Retinal pigment epithelial cell (primary cell): ENCODE data around the gene HCN4.

Experiments used
- DNase-seq: peaks from one replicate; pipeline ENCODE4 v3.0.0-alpha.2; 2010; ENCODE audit warnings: low read depth
- H3K4me3 ChIP-seq: 2 replicates; pipeline ENCODE4 v1.5.1; 2011; ENCODE audit warnings: mild to moderate bottlenecking, low read length, control low read depth, moderate library complexity
- CTCF ChIP-seq: conservative IDR thresholded peaks from 2 replicates; pipeline ENCODE4 v1.5.1; 2011; ENCODE audit warnings: low read depth, low read length, control low read depth, inconsistent platforms

The HCN4 gene

DNA sequence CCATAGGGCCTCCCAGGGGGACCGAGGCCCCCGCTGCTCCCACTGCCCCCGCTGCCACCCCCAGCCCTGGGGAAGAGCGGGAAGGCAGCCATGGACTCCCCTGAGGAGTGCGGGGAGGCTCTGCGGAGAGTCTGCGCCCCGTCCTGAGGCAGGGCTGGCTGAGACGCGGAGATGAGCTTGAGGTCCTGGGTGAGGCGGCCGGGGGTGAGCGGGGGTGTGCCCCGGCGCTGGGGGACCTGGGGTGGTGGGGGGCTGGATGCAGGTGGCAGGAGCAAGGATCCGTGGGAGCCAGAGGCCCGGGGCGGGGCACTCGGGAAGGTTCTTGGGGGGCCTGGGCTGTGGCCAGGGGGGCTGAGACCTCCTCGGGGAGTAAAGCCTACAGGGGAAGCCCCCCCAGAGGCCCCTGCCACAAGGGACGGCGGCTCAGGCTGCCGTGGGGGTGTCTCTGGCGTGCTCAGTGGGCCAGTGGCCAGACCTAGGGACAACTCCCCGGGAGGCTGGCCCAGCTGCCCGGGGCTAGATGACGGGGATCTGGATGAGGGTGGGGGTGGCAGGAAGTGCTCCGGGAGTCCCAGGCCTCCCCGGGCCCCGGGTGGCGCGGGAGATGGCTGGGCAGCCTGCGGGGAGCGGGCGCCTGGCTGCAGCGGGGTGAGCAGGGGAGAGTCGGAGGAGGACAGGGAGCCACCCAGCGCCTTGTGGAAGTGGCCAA, 45.9 kb downstream of the HCN4 start:
- no peak for DNase-seq
- no peak overlapping the region for H3K4me3 ChIP-seq

DNA sequence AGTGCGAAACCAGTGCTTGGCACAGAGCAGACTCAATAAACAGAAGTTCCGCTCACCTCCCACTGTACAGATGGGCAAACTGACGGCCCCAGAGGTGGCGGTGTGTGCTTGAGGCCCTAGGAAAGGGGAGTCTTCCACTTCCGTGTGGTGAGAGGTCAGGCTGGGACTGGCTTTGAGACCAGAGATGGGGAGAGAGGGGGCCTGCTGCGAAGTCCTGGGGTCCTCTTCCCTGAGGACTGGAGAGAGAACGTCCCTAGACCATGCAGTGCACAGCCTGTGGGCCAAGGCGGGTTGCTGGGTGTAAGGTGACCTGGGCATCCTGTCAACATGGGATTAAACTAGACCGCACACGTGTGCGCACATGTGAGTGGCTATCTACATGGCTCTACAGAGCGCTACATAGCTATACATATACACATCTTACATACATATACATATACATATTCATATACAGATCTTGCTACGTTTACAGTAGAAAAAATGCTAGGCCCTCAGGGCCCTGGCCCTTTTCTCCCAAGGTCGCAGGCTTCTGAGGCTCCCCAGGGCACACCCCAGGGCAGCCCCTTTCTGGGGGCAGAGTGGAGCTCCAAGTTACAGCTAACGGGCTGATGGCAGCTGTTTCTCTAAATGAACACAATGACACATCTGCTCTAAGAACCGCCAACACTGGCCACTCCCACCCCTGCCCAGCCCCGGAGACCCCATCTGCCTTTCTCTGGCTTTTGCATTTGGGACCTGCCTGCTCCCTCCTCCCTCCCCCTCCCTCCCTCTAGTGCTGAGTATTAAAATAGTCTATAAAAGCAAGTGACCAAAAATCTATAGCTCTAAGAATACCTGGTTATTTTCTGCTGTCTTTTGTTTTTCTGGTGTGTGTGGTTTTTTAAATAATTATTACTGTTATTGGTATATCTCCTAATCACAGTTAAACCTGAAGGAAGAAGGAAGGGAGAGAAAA, 47.0 kb downstream of the HCN4 start:
- no peak overlapping the region for H3K4me3 ChIP-seq
- DNase-seq = no peak
- TF ChIP-seq CTCF = no peak

More for the DNA sequence above, 45.9 kb downstream of the HCN4 start:
- no peak for TF ChIP-seq CTCF

DNA sequence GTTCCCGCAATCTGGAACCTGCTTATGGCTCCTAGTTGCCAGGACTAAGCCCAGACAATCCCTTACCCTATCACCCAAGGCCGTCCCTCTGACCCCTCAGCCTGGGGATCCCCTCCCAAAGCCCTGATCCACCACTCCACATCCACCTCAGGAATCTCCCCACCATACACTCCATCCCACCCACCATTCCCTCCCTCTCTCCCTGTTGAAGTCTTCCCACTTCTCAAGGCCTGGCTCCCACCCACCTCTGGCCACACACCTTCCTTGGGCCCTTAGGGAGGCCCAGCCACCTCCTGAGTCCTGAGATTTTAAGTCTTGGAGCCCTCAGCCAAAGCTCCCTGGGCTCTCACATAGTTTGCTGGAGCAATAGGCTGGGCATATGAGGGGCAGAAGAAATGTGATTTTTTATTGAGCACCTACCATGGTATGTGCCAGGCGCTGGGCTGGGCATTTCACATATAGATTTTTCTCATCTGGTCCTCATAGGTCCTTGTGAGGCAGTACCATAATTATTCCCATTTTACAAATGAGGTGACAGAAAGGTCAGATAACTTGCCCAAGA, 48.1 kb downstream of the HCN4 start:
- DNase-seq = no peak
- no peak for TF ChIP-seq CTCF
- no peak overlapping the region for H3K4me3 ChIP-seq

DNA sequence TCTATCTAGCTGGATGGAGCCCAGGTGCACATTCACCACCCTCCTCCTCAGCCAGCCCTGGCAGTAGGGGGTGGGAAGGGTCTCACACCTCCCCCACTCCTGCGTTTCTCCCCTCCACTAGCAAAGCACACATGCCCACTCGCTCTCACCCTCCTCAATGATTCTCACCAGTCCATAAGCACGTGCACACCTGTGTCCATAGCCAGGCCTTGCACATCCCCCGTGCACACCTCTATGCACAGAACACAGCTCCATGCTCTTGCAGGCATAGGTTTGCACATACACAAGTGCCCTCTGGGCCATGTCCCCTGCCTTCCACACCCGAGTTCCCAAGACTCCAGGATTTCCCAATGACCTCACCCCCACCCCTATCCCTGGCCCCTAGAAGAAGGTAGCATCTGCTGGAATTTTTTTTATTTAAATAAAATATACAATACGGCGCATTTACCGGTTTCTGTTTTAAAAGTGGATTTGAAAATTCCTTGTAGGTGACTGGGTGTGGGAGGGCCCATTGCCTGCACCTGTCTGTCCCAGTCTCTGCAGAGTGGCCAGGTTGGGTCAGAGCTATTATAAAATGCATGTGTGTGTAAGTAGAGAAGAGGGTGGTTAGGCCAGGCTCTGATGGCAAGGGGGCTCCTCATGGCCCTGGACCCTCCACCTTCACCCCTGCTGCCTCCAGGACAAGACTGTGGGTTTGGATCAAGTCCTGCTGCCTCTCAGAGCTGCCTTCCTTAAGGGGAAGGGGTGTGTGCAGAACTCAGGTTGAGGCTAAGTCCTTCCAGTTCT, 49.1 kb downstream of the HCN4 start:
- no peak overlapping the region for H3K4me3 ChIP-seq
- no peak for TF ChIP-seq CTCF
- no peak for DNase-seq

GRCh38 chr15:73318463-73319351, 50.1 kb downstream of the HCN4 start:
- no peak for DNase-seq
- H3K4me3 ChIP-seq = no peak overlapping the region
- no peak for TF ChIP-seq CTCF
